Measurements from ENCODE around the gene SFXN2. TPM values are rescaled to one million over a fixed set of nuclear protein-coding genes. Genes with fewer than 3 reads are reported as not detected.
A peak's percentile ranks its signal among the peaks of the same experiment; 100 is the strongest.

SFXN2 gene
- total RNA-seq, 1 experiment from 2014 or later: 21.2 TPM

DNA sequence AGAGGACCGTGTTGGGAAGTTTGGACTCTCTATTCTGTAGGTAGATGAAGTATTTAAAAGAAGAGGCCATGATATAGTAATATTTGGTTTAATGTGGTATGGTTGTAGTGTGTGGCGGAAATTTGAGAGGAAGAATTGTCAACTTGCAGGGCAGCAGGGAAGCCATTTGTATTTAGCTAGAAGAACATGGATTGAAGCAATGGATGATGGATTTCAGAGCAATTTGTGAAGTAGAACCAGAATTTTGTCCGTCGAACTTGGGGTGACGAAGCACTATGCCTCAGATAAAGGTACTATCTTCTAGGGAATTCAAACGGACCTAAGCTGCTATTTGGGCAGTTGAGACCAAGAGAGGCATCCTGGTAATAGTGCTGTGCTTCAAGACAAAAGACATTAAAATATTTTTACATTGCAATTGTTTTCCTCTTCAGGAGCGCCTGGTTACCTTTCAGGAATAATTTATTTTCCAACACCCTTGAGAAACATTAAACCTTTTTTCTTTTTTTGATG, 28.7 kb downstream of the SFXN2 start:
- Mint-ChIP-seq H3K4me1 (peaks cover 45% of the 10 kb centered on the region), H3K9me3 (no peaks in the 10 kb centered on the region)

DNA sequence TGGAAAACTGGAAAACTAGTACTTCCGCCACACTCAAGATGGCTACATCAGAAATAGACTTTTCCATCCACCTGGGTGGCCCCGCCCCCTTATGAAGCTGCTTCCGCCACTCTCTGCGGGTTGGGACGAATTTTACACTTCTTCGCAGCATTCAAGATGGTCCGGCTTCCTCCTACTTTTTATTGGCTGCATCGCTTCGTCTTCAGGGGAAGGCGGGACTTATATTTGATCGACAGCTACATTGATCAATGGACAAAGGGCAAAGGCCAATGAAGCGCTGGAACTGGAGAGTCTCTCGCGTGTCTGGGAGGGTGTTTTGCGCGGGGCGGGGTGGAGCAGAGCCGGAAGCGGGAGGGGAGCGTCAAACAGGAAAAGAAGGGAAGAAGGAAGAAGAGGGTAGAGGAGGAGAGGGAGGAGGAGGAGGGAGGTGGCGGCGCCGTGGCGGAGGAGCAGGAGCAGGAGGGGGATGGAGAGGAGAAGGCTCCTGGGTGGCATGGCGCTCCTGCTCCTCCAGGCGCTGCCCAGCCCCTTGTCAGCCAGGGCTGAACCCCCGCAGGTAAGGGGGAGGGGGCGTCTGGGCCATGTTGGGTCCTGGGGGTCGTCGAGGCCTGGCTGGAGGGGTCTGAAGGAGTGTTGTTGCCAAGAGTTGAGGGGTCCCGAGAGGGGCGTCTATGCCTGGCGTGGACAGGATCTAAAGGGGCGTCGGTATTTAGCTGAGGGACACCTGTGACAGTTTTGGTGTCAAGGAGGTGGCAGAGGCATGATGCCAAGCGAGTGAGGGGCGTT, 29.3 kb downstream of the SFXN2 start, which contains the start of gene WBP1L:
WBP1L (plus strand) TSS at position 361 of the 786 bp plus-strand sequence; CDS start at position 467, 106 bp downstream.
- H3K27me3 Mint-ChIP-seq (ENCODE audit: low read depth): peaks cover 12% of the 10 kb centered on the region
- CTCF ChIA-PET: interaction anchor here (0.7 to 1.7 kb wide), 8 partner anchors 9 to 574 kb away, joined by 3 to 11 read pairs (median 4); partner anchors contain the start of genes ARL3 and SFXN2
- TF ChIP-seq ZNF263 (CRISPR knock-in tag; IDR thresholded peaks at IDR 0.05; ENCODE audit: low read depth) (peak; percentile 92), NFATC4 (CRISPR knock-in tag; IDR thresholded peaks at IDR 0.05) (no peak; the same call in 1 of the 2 replicates), FOXJ3 (CRISPR knock-in tag; IDR thresholded peaks at IDR 0.05; ENCODE audit: borderline replicate concordance) (no peak), SMAD4 (CRISPR knock-in tag; IDR thresholded peaks at IDR 0.05) (no peak), ATF1 (CRISPR knock-in tag; IDR thresholded peaks at IDR 0.05) (no peak)
- TF ChIP-seq, protein P1, sequence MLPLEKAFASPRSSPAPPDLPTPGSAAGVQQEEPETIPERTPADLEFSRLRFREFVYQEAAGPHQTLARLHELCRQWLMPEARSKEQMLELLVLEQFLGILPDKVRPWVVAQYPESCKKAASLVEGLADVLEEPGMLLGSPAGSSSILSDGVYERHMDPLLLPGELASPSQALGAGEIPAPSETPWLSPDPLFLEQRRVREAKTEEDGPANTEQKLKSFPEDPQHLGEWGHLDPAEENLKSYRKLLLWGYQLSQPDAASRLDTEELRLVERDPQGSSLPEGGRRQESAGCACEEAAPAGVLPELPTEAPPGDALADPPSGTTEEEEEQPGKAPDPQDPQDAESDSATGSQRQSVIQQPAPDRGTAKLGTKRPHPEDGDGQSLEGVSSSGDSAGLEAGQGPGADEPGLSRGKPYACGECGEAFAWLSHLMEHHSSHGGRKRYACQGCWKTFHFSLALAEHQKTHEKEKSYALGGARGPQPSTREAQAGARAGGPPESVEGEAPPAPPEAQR (CRISPR knock-in tag; IDR thresholded peaks at IDR 0.05): no peak
- TF ChIP-seq, protein P2, sequence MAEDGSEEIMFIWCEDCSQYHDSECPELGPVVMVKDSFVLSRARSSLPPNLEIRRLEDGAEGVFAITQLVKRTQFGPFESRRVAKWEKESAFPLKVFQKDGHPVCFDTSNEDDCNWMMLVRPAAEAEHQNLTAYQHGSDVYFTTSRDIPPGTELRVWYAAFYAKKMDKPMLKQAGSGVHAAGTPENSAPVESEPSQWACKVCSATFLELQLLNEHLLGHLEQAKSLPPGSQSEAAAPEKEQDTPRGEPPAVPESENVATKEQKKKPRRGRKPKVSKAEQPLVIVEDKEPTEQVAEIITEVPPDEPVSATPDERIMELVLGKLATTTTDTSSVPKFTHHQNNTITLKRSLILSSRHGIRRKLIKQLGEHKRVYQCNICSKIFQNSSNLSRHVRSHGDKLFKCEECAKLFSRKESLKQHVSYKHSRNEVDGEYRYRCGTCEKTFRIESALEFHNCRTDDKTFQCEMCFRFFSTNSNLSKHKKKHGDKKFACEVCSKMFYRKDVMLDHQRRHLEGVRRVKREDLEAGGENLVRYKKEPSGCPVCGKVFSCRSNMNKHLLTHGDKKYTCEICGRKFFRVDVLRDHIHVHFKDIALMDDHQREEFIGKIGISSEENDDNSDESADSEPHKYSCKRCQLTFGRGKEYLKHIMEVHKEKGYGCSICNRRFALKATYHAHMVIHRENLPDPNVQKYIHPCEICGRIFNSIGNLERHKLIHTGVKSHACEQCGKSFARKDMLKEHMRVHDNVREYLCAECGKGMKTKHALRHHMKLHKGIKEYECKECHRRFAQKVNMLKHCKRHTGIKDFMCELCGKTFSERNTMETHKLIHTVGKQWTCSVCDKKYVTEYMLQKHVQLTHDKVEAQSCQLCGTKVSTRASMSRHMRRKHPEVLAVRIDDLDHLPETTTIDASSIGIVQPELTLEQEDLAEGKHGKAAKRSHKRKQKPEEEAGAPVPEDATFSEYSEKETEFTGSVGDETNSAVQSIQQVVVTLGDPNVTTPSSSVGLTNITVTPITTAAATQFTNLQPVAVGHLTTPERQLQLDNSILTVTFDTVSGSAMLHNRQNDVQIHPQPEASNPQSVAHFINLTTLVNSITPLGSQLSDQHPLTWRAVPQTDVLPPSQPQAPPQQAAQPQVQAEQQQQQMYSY (CRISPR knock-in tag; IDR thresholded peaks at IDR 0.05): no peak
- TF ChIP-seq, protein P3, sequence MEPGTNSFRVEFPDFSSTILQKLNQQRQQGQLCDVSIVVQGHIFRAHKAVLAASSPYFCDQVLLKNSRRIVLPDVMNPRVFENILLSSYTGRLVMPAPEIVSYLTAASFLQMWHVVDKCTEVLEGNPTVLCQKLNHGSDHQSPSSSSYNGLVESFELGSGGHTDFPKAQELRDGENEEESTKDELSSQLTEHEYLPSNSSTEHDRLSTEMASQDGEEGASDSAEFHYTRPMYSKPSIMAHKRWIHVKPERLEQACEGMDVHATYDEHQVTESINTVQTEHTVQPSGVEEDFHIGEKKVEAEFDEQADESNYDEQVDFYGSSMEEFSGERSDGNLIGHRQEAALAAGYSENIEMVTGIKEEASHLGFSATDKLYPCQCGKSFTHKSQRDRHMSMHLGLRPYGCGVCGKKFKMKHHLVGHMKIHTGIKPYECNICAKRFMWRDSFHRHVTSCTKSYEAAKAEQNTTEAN (CRISPR knock-in tag; IDR thresholded peaks at IDR 0.05): no peak

More for the DNA sequence above, 28.7 kb downstream of the SFXN2 start:
- ChIA-PET POLR2A (interaction anchor here (0.6 to 1.6 kb wide), 4 partner anchors 29 to 662 kb away, joined by 3 to 7 read pairs (median 4); partner anchors contain the start of genes ARL3 and SFXN2), CTCF (interaction anchor here (0.7 to 1.7 kb wide), 8 partner anchors 10 to 574 kb away, joined by 3 to 11 read pairs (median 4); partner anchors contain the start of genes ARL3 and SFXN2)
- ATAC-seq: peak; percentile 1; the same call in 1 of the 2 replicates
- H3K4me3 Mint-ChIP-seq: peak overlapping the region; percentile 98
- peaks cover 12% of the 10 kb centered on the region for H3K27me3 Mint-ChIP-seq (ENCODE audit: low read depth)
- H3K27ac Mint-ChIP-seq: peak overlapping the region; percentile 69
- no peak for TF ChIP-seq NR3C1 (CRISPR knock-in tag; conservative IDR thresholded peaks at IDR 0.05; ENCODE audit: low read depth)
- no peak for TF ChIP-seq ZNF232 (CRISPR knock-in tag; IDR thresholded peaks at IDR 0.05)
- no peak for TF ChIP-seq GRHL2 (CRISPR knock-in tag; IDR thresholded peaks at IDR 0.05; ENCODE audit: insufficient replicate concordance, severe bottlenecking)
- TF ChIP-seq NFATC4 (CRISPR knock-in tag; IDR thresholded peaks at IDR 0.05): no peak
- no peak for TF ChIP-seq PRRX2 (CRISPR knock-in tag; IDR thresholded peaks at IDR 0.05)
- TF ChIP-seq, protein P1 (CRISPR knock-in tag; IDR thresholded peaks at IDR 0.05): no peak
- TF ChIP-seq, protein P4, sequence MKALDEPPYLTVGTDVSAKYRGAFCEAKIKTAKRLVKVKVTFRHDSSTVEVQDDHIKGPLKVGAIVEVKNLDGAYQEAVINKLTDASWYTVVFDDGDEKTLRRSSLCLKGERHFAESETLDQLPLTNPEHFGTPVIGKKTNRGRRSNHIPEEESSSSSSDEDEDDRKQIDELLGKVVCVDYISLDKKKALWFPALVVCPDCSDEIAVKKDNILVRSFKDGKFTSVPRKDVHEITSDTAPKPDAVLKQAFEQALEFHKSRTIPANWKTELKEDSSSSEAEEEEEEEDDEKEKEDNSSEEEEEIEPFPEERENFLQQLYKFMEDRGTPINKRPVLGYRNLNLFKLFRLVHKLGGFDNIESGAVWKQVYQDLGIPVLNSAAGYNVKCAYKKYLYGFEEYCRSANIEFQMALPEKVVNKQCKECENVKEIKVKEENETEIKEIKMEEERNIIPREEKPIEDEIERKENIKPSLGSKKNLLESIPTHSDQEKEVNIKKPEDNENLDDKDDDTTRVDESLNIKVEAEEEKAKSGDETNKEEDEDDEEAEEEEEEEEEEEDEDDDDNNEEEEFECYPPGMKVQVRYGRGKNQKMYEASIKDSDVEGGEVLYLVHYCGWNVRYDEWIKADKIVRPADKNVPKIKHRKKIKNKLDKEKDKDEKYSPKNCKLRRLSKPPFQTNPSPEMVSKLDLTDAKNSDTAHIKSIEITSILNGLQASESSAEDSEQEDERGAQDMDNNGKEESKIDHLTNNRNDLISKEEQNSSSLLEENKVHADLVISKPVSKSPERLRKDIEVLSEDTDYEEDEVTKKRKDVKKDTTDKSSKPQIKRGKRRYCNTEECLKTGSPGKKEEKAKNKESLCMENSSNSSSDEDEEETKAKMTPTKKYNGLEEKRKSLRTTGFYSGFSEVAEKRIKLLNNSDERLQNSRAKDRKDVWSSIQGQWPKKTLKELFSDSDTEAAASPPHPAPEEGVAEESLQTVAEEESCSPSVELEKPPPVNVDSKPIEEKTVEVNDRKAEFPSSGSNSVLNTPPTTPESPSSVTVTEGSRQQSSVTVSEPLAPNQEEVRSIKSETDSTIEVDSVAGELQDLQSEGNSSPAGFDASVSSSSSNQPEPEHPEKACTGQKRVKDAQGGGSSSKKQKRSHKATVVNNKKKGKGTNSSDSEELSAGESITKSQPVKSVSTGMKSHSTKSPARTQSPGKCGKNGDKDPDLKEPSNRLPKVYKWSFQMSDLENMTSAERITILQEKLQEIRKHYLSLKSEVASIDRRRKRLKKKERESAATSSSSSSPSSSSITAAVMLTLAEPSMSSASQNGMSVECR (CRISPR knock-in tag; IDR thresholded peaks at IDR 0.05; ENCODE audit: borderline replicate concordance): no peak
- TF ChIP-seq, protein P5, sequence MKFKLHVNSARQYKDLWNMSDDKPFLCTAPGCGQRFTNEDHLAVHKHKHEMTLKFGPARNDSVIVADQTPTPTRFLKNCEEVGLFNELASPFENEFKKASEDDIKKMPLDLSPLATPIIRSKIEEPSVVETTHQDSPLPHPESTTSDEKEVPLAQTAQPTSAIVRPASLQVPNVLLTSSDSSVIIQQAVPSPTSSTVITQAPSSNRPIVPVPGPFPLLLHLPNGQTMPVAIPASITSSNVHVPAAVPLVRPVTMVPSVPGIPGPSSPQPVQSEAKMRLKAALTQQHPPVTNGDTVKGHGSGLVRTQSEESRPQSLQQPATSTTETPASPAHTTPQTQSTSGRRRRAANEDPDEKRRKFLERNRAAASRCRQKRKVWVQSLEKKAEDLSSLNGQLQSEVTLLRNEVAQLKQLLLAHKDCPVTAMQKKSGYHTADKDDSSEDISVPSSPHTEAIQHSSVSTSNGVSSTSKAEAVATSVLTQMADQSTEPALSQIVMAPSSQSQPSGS (CRISPR knock-in tag; IDR thresholded peaks at IDR 0.05; ENCODE audit: borderline replicate concordance, low read depth): no peak
- no peaks in the 10 kb centered on the region for H3K36me3 Mint-ChIP-seq
- DNase-seq (ENCODE audit: low spot score): no peak

More for the DNA sequence above, 29.3 kb downstream of the SFXN2 start, which contains the start of gene WBP1L:
- peak within 1 kb of the TSS; percentile 82 for H3K27ac Mint-ChIP-seq
- H3K4me3 Mint-ChIP-seq: peak within 1 kb of the TSS; percentile 98
- ATAC-seq (peak; percentile 96), DNase-seq (ENCODE audit: low spot score) (peak; percentile 93)
- POLR2A ChIA-PET: interaction anchor here (0.6 to 1.6 kb wide), 4 partner anchors 30 to 663 kb away, joined by 3 to 7 read pairs (median 4); partner anchors contain the start of genes ARL3 and SFXN2
- no peaks in the 10 kb centered on the region for H3K36me3 Mint-ChIP-seq
- H3K9me3 Mint-ChIP-seq: no peaks in the 10 kb centered on the region
- H3K4me1 Mint-ChIP-seq: peaks cover 45% of the 10 kb centered on the region
